HG03460 (cell line): ENCODE data around the gene TMEM178A.
"Not testable (repeated sequence)": the region's sequence is repeated elsewhere in the genome, so short reads cannot be mapped to it uniquely, and the experiment has no call there.

ENCODE experiments used
- ATAC-seq: cut with Tn5 transposase; IDR thresholded peaks from one replicate; pipeline ENCODE4 v1.9.1; 2021; ENCODE audit not compliant: unreplicated experiment

Gene TMEM178A

GRCh38 chr2:39708003-39708402, 42.3 kb downstream of the TMEM178A start:
- ATAC-seq, result no peak

GRCh38 chr2:39710807-39711206, 45.1 kb downstream of the TMEM178A start:
- no peak for ATAC-seq

GRCh38 chr2:39712953-39713352, 47.2 kb downstream of the TMEM178A start:
- no peak for ATAC-seq

GRCh38 chr2:39715095-39715494, 49.4 kb downstream of the TMEM178A start:
- ATAC-seq, result no peak

- ATAC-seq, result no peak
Measured at GRCh38 chr2:39715822-39716221, 50.1 kb downstream of the TMEM178A start.

- no peak for ATAC-seq
Measured at GRCh38 chr2:39717067-39717466, 51.4 kb downstream of the TMEM178A start.

GRCh38 chr2:39718483-39718882, 52.8 kb downstream of the TMEM178A start:
- no peak for ATAC-seq

- ATAC-seq, result no peak
Measured at GRCh38 chr2:39719317-39719716, 53.6 kb downstream of the TMEM178A start.

GRCh38 chr2:39720970-39721369, 55.3 kb downstream of the TMEM178A start:
- ATAC-seq, result no peak

GRCh38 chr2:39723497-39723896, 57.8 kb downstream of the TMEM178A start:
- ATAC-seq, result no peak

- no peak for ATAC-seq
Measured at GRCh38 chr2:39723946-39724827, 58.5 kb downstream of the TMEM178A start.

GRCh38 chr2:39724828-39725144, 59.1 kb downstream of the TMEM178A start:
- ATAC-seq, result no peak

- no peak for ATAC-seq
Measured at GRCh38 chr2:39725401-39725800, 59.7 kb downstream of the TMEM178A start.

- ATAC-seq, result not testable (repeated sequence)
Measured at GRCh38 chr2:39728085-39728484, 62.4 kb downstream of the TMEM178A start.

GRCh38 chr2:39728941-39729351, 63.2 kb downstream of the TMEM178A start:
- ATAC-seq, result peak; percentile 70

GRCh38 chr2:39730276-39730675, 64.6 kb downstream of the TMEM178A start:
- ATAC-seq, result no peak

- peak; percentile 44 for ATAC-seq
Measured at GRCh38 chr2:39730685-39731302, 65.1 kb downstream of the TMEM178A start.

GRCh38 chr2:39731546-39731945, 65.8 kb downstream of the TMEM178A start:
- no peak for ATAC-seq

- no peak for ATAC-seq
Measured at GRCh38 chr2:39732482-39732881, 66.8 kb downstream of the TMEM178A start.

- no peak for ATAC-seq
Measured at GRCh38 chr2:39733070-39733674, 67.5 kb downstream of the TMEM178A start.

- ATAC-seq, result no peak
Measured at GRCh38 chr2:39734445-39734844, 68.7 kb downstream of the TMEM178A start.

GRCh38 chr2:39735648-39736047, 69.9 kb downstream of the TMEM178A start:
- ATAC-seq, result no peak
